HG02763 (cell line): ENCODE results near the gene SELPLG.
"Not testable (repeated sequence)": the region's sequence is repeated elsewhere in the genome, so short reads cannot be mapped to it uniquely, and the experiment has no call there.

Experiments used
- ATAC-seq: cut with Tn5 transposase; IDR thresholded peaks from one replicate; pipeline ENCODE4 v1.9.1; 2021; ENCODE audit warnings: mild to moderate bottlenecking, moderate library complexity; ENCODE audit not compliant: unreplicated experiment

Gene SELPLG

GRCh38 chr12:108633534-108634248 is at the start of gene SELPLG:
Gene SELPLG, minus strand, starts transcription at chr12:108633894. Its CDS starts 9,587 bp downstream, at chr12:108624307.
- ATAC-seq, result peak; percentile 50

GRCh38 chr12:108681317-108681716 is 47.6 kb upstream of the SELPLG start:
- no peak for ATAC-seq

DNA sequence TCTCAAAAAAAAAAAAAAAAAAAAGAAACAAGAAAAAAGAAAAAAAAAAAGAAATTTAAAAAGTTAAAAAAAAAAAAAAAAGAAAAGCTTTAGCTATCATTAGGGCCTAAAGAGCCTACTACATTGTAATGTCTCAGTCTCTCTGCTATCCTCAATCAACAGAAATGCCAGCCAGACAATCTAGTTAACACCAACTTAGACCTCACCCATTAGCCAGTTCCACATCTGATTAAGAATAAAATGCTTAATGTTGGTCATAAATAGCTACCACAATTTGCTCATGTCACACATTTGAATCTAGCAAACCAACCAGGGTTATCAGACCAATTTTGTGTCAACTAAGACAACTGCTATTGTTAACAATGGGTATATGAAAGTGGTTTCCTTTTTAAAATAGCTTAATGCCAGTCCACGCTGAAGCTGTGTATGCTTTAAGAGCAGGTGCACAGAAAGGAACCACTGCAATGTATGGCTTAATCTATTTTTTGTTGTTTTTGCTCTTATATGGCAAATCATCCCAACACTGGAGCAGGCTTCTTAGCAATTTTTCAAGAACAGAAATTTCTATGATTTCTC is 45.5 kb upstream of the SELPLG start:
- no peak for ATAC-seq

- no peak for ATAC-seq
These were observed 44.5 kb upstream of the SELPLG start for GRCh38 chr12:108678104-108678730.

DNA sequence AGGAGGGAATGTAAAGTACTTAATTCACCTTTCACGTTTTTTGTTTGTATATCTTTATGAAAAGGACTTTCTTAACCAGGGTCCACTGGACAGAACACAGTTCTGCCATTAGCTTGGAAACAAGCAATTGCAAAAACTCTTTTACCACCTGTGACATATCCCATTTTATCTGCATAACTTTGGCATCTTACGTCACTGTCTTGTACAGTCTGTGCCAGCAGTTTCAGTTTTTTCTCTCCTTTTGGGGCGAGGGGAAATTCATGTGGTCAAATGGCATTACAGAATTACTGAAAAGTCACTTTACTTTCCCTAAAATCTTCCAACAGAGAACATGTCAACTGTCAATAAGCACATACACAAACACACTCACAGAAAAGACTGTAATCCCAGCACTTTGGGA is 43.7 kb upstream of the SELPLG start:
- no peak for ATAC-seq

DNA sequence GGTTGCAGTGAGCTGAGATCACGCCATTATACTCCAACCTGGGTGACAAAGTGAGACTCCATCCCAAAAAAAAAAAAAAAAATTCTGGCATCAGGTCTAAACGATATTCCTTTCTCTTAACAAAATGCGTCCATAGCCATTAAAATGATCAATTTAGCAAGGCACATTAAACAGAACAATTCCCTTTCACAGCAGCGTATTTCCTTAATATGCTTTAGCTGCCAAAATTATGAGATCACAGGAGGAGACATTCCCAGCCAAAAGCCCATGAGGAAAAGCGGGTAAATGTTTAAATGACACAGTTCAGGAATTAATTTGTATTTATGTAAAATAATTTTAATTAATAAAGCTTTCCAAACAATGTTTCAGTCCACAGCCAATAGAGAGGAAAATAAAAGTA is 43.0 kb upstream of the SELPLG start:
- no peak for ATAC-seq

GRCh38 chr12:108675792-108676191 is 42.1 kb upstream of the SELPLG start:
- no peak for ATAC-seq

DNA sequence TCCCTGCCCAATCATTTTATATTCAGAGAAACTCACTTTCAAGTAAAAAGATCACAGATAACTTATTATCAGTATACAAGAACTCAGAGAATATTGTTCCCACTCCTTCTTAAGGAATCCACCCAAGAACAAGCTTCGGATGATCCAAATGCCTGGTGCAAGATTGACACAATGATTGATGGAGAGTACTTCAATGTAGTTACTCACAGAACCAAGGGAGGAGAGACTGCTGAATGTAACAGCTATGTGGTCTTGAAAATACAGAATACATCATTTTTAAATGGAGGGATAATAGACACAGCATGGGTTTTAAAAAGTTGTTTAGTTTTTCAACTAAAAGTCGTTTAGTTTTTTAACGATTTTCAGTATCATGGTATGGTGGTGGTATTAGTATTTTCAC is 38.4 kb upstream of the SELPLG start:
- ATAC-seq, result no peak

GRCh38 chr12:108671110-108671509 is 37.4 kb upstream of the SELPLG start:
- no peak for ATAC-seq

GRCh38 chr12:108670066-108670631 is 36.5 kb upstream of the SELPLG start:
- no peak for ATAC-seq

GRCh38 chr12:108668542-108668941 is 34.8 kb upstream of the SELPLG start:
- ATAC-seq, result no peak

DNA sequence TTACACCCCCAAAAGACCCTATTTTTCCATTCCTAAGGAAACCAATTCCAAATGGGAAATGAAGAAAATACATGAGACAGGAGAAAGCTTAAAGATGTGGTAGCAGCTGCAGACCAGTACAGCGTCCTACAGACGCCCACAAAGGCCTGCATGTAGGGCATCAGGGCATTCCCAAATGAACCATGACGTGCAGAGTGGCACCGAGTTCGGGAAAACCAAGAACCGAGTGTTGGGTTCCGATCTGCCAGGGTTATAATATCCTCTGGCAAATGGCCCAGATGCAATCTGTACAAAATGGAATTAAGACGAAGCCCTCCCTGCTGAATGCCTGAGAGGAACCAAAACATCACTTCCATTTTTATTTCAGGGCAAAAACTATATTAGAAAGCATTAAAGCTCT is 34.4 kb upstream of the SELPLG start:
- ATAC-seq, result no peak

DNA sequence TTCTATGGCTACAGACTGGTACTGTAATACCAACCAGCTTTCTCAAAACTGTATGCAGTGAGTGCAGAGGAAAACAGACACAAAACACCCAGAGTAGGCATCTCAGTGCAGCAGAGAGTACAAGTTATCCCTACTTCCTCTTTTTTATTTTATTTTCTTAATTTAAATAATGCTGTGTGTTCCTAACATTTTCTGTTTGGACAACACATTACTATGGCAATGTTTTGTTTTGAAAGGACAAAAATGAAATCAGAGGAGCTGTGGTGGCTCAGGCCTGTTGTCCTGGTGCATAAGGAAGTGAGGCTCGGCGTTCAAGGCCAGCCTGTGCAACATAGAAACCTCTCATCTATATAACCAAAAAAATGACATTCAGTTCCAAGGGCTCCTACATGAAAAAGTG is 33.7 kb upstream of the SELPLG start:
- ATAC-seq, result no peak

DNA sequence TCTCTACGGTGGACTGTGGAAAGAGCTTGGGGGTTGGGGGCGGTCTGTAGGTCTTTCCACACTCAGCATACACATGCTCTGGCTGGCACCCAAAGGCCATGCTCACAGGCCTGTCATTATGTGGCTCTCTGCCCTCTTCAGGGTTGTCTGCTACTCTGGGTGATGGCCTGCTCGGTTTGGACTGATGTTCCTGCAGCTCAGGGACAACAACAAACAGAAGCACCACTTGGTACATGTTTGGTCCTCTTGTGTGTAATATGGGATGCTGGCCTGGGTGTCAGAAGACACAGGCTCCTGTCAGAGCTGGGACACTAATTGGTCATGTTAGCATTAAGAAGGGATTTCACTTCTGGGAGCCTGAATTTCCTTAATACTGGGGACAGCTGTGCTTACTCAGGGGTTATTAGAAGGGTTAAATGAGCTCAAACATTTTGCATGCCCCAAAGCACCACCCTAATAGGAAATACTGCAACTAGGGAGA is 32.7 kb upstream of the SELPLG start:
- no peak for ATAC-seq

GRCh38 chr12:108665608-108666202 is 32.0 kb upstream of the SELPLG start:
- no peak for ATAC-seq

DNA sequence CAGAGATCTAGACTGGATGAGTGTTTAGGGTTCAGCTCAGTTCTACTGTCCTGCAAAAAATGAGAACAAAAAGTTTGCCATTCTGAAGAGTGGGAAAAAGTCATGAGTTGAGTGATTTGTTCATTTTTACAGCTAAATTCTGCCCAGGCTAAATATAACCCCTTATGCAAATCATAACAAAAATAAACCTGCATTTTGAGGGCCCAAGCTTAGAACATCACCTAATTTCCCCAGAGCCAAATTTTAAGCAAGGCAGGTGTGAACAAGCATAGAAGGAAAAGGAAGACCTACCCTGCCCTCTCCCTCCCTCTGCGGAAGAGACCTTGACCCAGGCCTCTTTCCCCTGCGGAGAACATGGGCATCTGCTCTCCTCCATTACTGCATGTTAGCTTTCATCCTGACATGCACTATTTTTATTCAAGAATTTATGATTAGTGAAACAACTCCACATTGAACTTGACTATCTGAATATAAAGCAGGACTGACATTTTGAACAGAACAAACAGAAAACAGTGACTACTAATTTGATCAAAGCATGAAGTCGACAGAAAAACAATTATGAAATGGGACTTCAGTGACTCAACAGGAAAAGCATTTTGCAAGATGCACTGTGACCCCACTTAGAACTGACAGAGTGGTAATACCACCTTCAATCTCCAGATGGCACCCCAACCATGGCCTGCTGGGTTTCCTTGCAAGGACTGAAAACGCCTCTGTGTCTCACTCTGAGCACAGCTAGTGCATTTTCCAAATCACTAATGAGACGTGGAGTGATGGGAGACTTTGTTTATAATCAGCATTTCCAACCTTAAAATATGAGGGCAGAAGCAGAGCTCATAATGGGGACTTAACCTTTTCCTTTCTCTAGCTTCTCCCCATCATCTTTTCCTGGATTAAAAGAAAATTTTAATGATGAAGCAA is 30.9 kb upstream of the SELPLG start:
- ATAC-seq, result peak; percentile 64

DNA sequence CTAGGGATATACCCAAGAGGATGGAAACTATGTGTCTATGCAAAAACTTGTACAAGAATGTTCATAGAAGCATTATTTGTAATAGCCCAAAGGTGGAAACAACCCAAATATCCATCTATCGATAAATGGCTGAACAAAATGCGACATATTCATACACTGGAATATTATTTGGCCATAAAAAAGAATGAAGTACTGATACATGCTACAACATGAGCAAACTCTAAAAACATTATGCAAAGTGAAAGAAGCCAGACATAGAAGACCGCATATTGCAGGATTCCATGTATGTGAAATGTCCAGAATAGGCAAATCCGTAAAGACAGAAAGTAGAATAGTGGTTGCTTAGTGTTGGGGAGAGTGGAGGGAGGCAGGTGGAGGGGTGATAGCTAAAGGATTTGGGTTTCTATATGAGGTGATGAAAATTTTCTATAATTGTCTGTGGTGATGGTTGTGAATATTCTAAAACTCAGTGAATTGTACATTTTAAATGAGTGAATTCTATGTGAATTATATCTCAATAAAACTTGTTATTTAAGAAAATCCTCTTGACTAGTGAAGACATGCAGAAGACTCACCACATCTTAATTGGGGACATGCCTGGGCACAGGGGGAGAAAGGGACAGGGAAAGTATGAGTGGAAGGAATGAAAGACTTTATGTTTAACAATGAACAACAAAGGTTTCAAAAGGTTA is 29.8 kb upstream of the SELPLG start:
- no peak for ATAC-seq

DNA sequence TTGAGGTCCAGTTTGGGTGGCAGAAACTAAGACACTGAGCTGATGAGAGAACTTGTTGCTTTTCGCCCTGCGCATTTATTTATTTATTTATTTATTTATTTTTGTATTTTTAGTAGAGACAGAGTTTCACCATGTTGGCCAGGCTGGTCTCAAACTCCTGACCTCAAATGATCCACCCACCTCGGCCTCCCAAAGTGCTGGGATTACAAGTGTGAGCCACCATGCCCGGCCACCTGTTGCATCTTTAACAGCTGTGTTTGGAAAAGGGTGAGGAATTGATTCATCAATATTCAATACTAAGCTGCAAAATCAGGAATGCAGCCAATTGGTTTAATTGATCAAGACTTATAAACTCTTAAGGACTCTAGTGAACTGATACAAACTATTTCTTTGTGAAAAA is 24.4 kb upstream of the SELPLG start:
- ATAC-seq, result not testable (repeated sequence)

DNA sequence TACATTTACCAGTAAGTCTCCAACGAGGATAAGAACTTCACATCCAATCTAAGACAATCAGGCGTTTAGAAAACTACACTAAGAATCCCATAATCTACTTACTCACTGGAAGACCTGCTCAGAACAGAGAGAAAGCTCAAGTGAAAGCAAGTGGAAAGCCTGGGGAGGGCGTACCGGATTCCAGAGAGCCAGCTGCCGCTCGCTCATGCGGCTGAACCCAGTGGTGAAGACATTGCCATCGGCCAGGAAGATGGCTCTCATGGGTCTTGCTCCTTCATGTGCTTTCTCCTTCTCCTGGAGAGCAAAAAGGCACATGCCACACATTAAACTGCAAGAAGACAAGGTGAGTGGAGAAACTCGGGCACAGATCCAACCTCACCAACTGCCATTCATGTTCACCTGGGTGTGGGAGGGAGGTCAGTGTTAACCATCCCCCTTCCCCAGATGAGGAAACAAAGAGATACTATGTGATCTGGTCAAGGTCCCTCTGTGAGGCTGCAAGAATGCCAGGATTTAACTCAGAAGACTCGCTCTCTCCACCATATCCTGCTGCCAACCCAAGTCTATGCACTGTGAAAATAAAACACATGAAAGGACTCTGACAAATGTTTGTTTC is 23.5 kb upstream of the SELPLG start:
- ATAC-seq, result no peak
